GM12878 (cell line): Measurements from ENCODE around the gene BATF3. TPM values are rescaled to one million over a fixed set of nuclear protein-coding genes. Genes with fewer than 3 reads are reported as not detected.

Experiments used
- ATAC-seq: fragments of 200-7000 bp; cut with Tn5 transposase; 3 replicates; pipeline ENCODE4 v1.9.1; 2020; ENCODE audit warnings: mild to moderate bottlenecking, moderate library complexity
- BruUV-seq: library from RNA; stranded (reverse); fragments of 400-500 nt; replicated peaks from 2 replicates; lab custom pipeline; 2021; lab: Mats Ljungman, UMichigan
- CTCF ChIA-PET: fragments of 300-600 bp; sonication (Branson Sonifier 250); formaldehyde crosslinking; extraction: SDS; loops from one replicate; lab custom pipeline; 2021; ENCODE audit warnings: inconsistent platforms; lab: Yijun Ruan, JAX
- POLR2A ChIA-PET: fragments of 350-600 bp; formaldehyde crosslinking; extraction: SDS; loops from one replicate; lab custom pipeline; 2021; ENCODE audit warnings: inconsistent platforms; lab: Charles Lee
- RAD21 ChIA-PET: fragments of 300-600 bp; sonication (Branson Sonifier 250); formaldehyde crosslinking; loops from one replicate; lab custom pipeline; 2023; ENCODE audit warnings: antibody characterized with exemption; ENCODE audit not compliant: unreplicated experiment; lab: Charles Lee
- SMC1A ChIA-PET: fragments of 300-600 bp; sonication (Branson Sonifier 250); formaldehyde crosslinking; loops from one replicate; lab custom pipeline; 2023; ENCODE audit not compliant: unreplicated experiment, uncharacterized antibody; lab: Charles Lee
- DNase-seq: peaks from one replicate; pipeline ENCODE4 v3.0.0-alpha.2; 2011; ENCODE audit warnings: low read depth, low spot score
- FAIRE-seq: peaks from 3 replicates; lab custom pipeline; 2011; peaks lifted over from hg19 to GRCh38; lab: Jason Lieb, UNC
- H2AFZ ChIP-seq: 2 replicates; pipeline ENCODE4 v1.6.0; 2011; ENCODE audit warnings: low read depth, low read length, control low read depth; ENCODE audit not compliant: control insufficient read depth
- H3K27ac ChIP-seq: 2 replicates; pipeline ENCODE4 v1.5.1; 2011; ENCODE audit warnings: control low read depth; ENCODE audit not compliant: control insufficient read depth, insufficient read depth
- H3K27me3 ChIP-seq, 2 experiments: replicated peaks in 1 of 2; 2 replicates each; pipeline versions ENCODE4 v1.6.0 to v1.6.1; 2011; ENCODE audit warnings: low read length in 1 of 2; ENCODE audit not compliant: control insufficient read depth in 2 of 2, insufficient read depth in 2 of 2
- H3K36me3 ChIP-seq, 2 experiments: 2 replicates each; pipeline ENCODE4 v1.5.1; 2011; ENCODE audit warnings: low read length in 1 of 2; ENCODE audit not compliant: control insufficient read depth in 2 of 2, insufficient read depth in 2 of 2
- H3K4me1 ChIP-seq: 2 replicates; pipeline ENCODE4 v1.6.1; 2011; ENCODE audit warnings: mild to moderate bottlenecking, low read length, moderate library complexity, mixed read lengths; ENCODE audit not compliant: control insufficient read depth, insufficient read depth
- H3K4me2 ChIP-seq: 2 replicates; pipeline ENCODE4 v1.6.0; 2011; ENCODE audit warnings: control low read depth; ENCODE audit not compliant: control insufficient read depth, insufficient read depth
- H3K4me3 ChIP-seq: fragments of 200-600 bp; sonication (generic); 2 replicates; pipeline ENCODE4 v1.5.1; 2016
- H3K79me2 ChIP-seq: 2 replicates; pipeline ENCODE4 v1.6.0; 2011; ENCODE audit warnings: low read length; ENCODE audit not compliant: control insufficient read depth, insufficient read depth
- H3K9ac ChIP-seq: 2 replicates; pipeline ENCODE4 v1.8.0; 2011; ENCODE audit warnings: low read length, control low read depth, mixed read lengths; ENCODE audit not compliant: control insufficient read depth, insufficient read depth
- H3K9me3 ChIP-seq: replicated peaks from 3 replicates; pipeline ENCODE4 v1.5.1; 2011; ENCODE audit warnings: mild to moderate bottlenecking, low read length; ENCODE audit not compliant: control insufficient read depth, insufficient read depth
- H4K20me1 ChIP-seq: 2 replicates; pipeline ENCODE4 v1.6.0; 2011; ENCODE audit not compliant: control insufficient read depth, insufficient read depth
- ASH2L ChIP-seq: fragments of 300-600, 200-600 bp; sonication (generic); IDR thresholded peaks from 2 replicates; pipeline ENCODE4 v1.6.1; 2017; ENCODE audit warnings: low read depth, mild to moderate bottlenecking, borderline replicate concordance
- BACH1 ChIP-seq: fragments of 450-650 bp; IDR thresholded peaks from 2 replicates; pipeline ENCODE4 v1.6.1; 2017; ENCODE audit warnings: mild to moderate bottlenecking, borderline replicate concordance
- CBFB ChIP-seq: IDR thresholded peaks from 2 replicates; pipeline ENCODE4 v1.6.1; 2016; ENCODE audit warnings: antibody characterized with exemption, low read depth
- EGR1 ChIP-seq, 2 experiments: IDR thresholded peaks; 1 replicate in 1 of 2; 2 replicates in 1 of 2; pipeline ENCODE4 v1.6.1; 2011 to 2012; ENCODE audit warnings: low read depth in 2 of 2, low read length in 2 of 2, borderline replicate concordance in 1 of 2, mild to moderate bottlenecking in 1 of 2, moderate library complexity in 1 of 2
- KLF5 ChIP-seq: fragments of 450-650 bp; IDR thresholded peaks from 2 replicates; pipeline ENCODE4 v1.6.1; 2014; ENCODE audit warnings: mild to moderate bottlenecking; ENCODE audit not compliant: partially characterized antibody
- MYC ChIP-seq: IDR thresholded peaks from 2 replicates; pipeline ENCODE4 v1.6.1; 2011; ENCODE audit warnings: mild to moderate bottlenecking, low read length, moderate library complexity, inconsistent platforms; ENCODE audit not compliant: insufficient read depth, insufficient replicate concordance, insufficient read length, severe bottlenecking
- RB1 ChIP-seq: fragments of 450-650 bp; formaldehyde crosslinking; IDR thresholded peaks from 2 replicates; pipeline ENCODE4 v1.6.1; 2017; ENCODE audit warnings: mild to moderate bottlenecking, borderline replicate concordance
- REST ChIP-seq: IDR thresholded peaks from 2 replicates; pipeline ENCODE4 v1.6.1; 2012; ENCODE audit warnings: mild to moderate bottlenecking, low read depth, low read length
- SIN3A ChIP-seq: IDR thresholded peaks from 2 replicates; pipeline ENCODE4 v1.6.1; 2012; ENCODE audit warnings: low read depth, low read length, improper control_type of control experiment
- SKIL ChIP-seq: fragments of 450-650 bp; IDR thresholded peaks from 2 replicates; pipeline ENCODE4 v1.6.1; 2017; ENCODE audit warnings: mild to moderate bottlenecking, low read depth, inconsistent platforms; ENCODE audit not compliant: poor library complexity, severe bottlenecking
- TCF12 ChIP-seq: IDR thresholded peaks from 2 replicates; pipeline ENCODE4 v1.6.1; 2011; ENCODE audit warnings: low read depth, mild to moderate bottlenecking, low read length
- ZBED1 ChIP-seq: IDR thresholded peaks from 2 replicates; pipeline ENCODE4 v1.6.1; 2016; ENCODE audit warnings: borderline replicate concordance
- ZNF24 ChIP-seq: fragments of 450-650 bp; IDR thresholded peaks from 2 replicates; pipeline ENCODE4 v1.6.1; 2017; ENCODE audit warnings: antibody characterized with exemption, mild to moderate bottlenecking
- ZNF622 ChIP-seq: fragments of 450-650 bp; IDR thresholded peaks from 2 replicates; pipeline ENCODE4 v1.6.1; 2017; ENCODE audit warnings: mild to moderate bottlenecking, inconsistent platforms
- WGBS: methylation state at CpG from one replicate; pipeline ENCODE4 v1.1.6; 2016; ENCODE audit warnings: low lambda C conversion rate; ENCODE audit not compliant: insufficient replicate concordance, insufficient coverage; ENCODE audit errors: missing lambda C conversion rate; 5-methylcytosine and 5-hydroxymethylcytosine counted together
- in situ Hi-C: fragments of 300-500 bp; cut with MboI; formaldehyde crosslinking; loops from 9 replicates; pipeline ENCODE4 v1.14.3; 2018; ENCODE audit warnings: mixed read lengths
- intact Hi-C: fragments of 100-400 bp; cut with micrococcal nuclease; formaldehyde crosslinking; loops from one replicate; pipeline ENCODE4 v1.14.2; 2022; ENCODE audit not compliant: unreplicated experiment
- polyA plus RNA-seq, 11 experiments: library from polyadenylated mRNA; depleted of rRNA in 4 of 11; unstranded in 6 of 11; stranded (reverse) in 5 of 11; fragments of >200 nt; fragmentation: Nextera tagmentation in 4 of 11; fragmentation: Illumina TruSeq in 1 of 11; extraction: Ambion mirVana in 4 of 11; extraction: Trizol in 1 of 11; gene quantifications; 1 replicate in 1 of 11; 2 replicates in 10 of 11; pipeline versions ENCODE4 v1.2.1 to v1.2.3, GENCODE V29; 2011 to 2016; ENCODE audit warnings: inconsistent platforms in 2 of 11, missing spikeins in 2 of 11, low read depth in 1 of 11
- total RNA-seq, 4 experiments: library from RNA; depleted of rRNA in 3 of 4; stranded (reverse); fragments of >200 nt in 3 of 4; fragmentation: Illumina TruSeq in 1 of 4; extraction: Trizol in 1 of 4; gene quantifications; 2 replicates each; pipeline versions ENCODE4 v1.2.1 to v1.2.3, GENCODE V29; 2013 to 2021

Gene BATF3
- total and polyA plus RNA-seq, 10 of the 15 experiments (the other 5 are each of a cell fraction or from before 2014, with no cell fraction given), result 11.1 to 56.8 (median 30.8) TPM

- no peak for ATAC-seq
- no peaks in the 10 kb centered on the region for H3K79me2 ChIP-seq
- in situ Hi-C loops, result no loop called here
Measured at GRCh38 chr1:212652609-212653008, 47.0 kb downstream of the BATF3 start.

More at GRCh38 chr1:212652609-212653008, 47.0 kb downstream of the BATF3 start:
- Histone ChIP-seq H3K36me3 (no peaks in the 10 kb centered on the region), H3K4me2 (no peak overlapping the region), H3K9me3 (no peaks in the 10 kb centered on the region; the same call in 2 of the 3 replicates), H3K4me1 (peaks cover 10% of the 10 kb centered on the region), H2AFZ (no peak overlapping the region), H3K9ac (no peak overlapping the region), H3K4me3 (no peak overlapping the region), H3K27ac (no peak overlapping the region), H4K20me1 (no peaks in the 10 kb centered on the region), H3K27me3 (no peaks in the 10 kb centered on the region)
- TF ChIP-seq SIN3A (no peak), REST (no peak), ZNF24 (no peak), MYC (no peak), ZNF622 (no peak), SKIL (no peak), KLF5 (no peak), BACH1 (no peak), RB1 (no peak), ASH2L (no peak), EGR1 (IDR thresholded peaks at IDR 0.05; ENCODE audit: borderline replicate concordance in 1 of 2, low read depth in 2 of 2, low read length in 2 of 2) (no peak), CBFB (no peak), TCF12 (no peak), ZBED1 (no peak)
- ChIA-PET RAD21 (interaction anchor here (0.7 to 0.9 kb wide), 2 partner anchors 13 to 175 kb away, joined by 3 read pairs; no protein-coding TSS in a partner anchor), CTCF (interaction anchor here (1.0 to 2.5 kb wide), 3 partner anchors 12 to 197 kb away, joined by 3 to 9 read pairs (median 3); no protein-coding TSS in a partner anchor), SMC1A (interaction anchor here (0.7 to 2.8 kb wide), 3 partner anchors 38 to 196 kb away, joined by 3 to 8 read pairs (median 3); no protein-coding TSS in a partner anchor), POLR2A (interaction anchor here (0.5 kb wide), 1 partner anchor 146 kb away, joined by 3 read pairs; no protein-coding TSS in a partner anchor)
- no CpG with 5 or more reads among the region's 1 CpG for WGBS
- no TSS peak for BruUV-seq
- FAIRE-seq (no peak), DNase-seq (no peak)
- intact Hi-C loops, result no loop called here
